GM12878 (cell line): ENCODE data around the gene AQP7. TPM values are rescaled to one million over a fixed set of nuclear protein-coding genes. Genes with fewer than 3 reads are reported as not detected.

Experiments used
- ATAC-seq: fragments of 200-7000 bp; cut with Tn5 transposase; 3 replicates; pipeline ENCODE4 v1.9.1; 2020; ENCODE audit warnings: mild to moderate bottlenecking, moderate library complexity
- BruUV-seq: library from RNA; stranded (reverse); fragments of 400-500 nt; replicated peaks from 2 replicates; lab custom pipeline; 2021; lab: Mats Ljungman, UMichigan
- CTCF ChIA-PET: fragments of 300-600 bp; sonication (Branson Sonifier 250); formaldehyde crosslinking; extraction: SDS; loops from one replicate; lab custom pipeline; 2021; ENCODE audit warnings: inconsistent platforms; lab: Yijun Ruan, JAX
- POLR2A ChIA-PET: fragments of 350-600 bp; formaldehyde crosslinking; extraction: SDS; loops from one replicate; lab custom pipeline; 2021; ENCODE audit warnings: inconsistent platforms; lab: Charles Lee
- RAD21 ChIA-PET: fragments of 300-600 bp; sonication (Branson Sonifier 250); formaldehyde crosslinking; loops from one replicate; lab custom pipeline; 2023; ENCODE audit warnings: antibody characterized with exemption; ENCODE audit not compliant: unreplicated experiment; lab: Charles Lee
- SMC1A ChIA-PET: fragments of 300-600 bp; sonication (Branson Sonifier 250); formaldehyde crosslinking; loops from one replicate; lab custom pipeline; 2023; ENCODE audit not compliant: unreplicated experiment, uncharacterized antibody; lab: Charles Lee
- DNase-seq: peaks from one replicate; pipeline ENCODE4 v3.0.0-alpha.2; 2011; ENCODE audit warnings: low read depth, low spot score
- FAIRE-seq: peaks from 3 replicates; lab custom pipeline; 2011; peaks lifted over from hg19 to GRCh38; lab: Jason Lieb, UNC
- H2AFZ ChIP-seq: 2 replicates; pipeline ENCODE4 v1.6.0; 2011; ENCODE audit warnings: low read depth, low read length, control low read depth; ENCODE audit not compliant: control insufficient read depth
- H3K27ac ChIP-seq: 2 replicates; pipeline ENCODE4 v1.5.1; 2011; ENCODE audit warnings: control low read depth; ENCODE audit not compliant: control insufficient read depth, insufficient read depth
- H3K27me3 ChIP-seq, 2 experiments: replicated peaks in 1 of 2; 2 replicates each; pipeline versions ENCODE4 v1.6.0 to v1.6.1; 2011; ENCODE audit warnings: low read length in 1 of 2; ENCODE audit not compliant: control insufficient read depth in 2 of 2, insufficient read depth in 2 of 2
- H3K36me3 ChIP-seq, 2 experiments: 2 replicates each; pipeline ENCODE4 v1.5.1; 2011; ENCODE audit warnings: low read length in 1 of 2; ENCODE audit not compliant: control insufficient read depth in 2 of 2, insufficient read depth in 2 of 2
- H3K4me1 ChIP-seq: 2 replicates; pipeline ENCODE4 v1.6.1; 2011; ENCODE audit warnings: mild to moderate bottlenecking, low read length, moderate library complexity, mixed read lengths; ENCODE audit not compliant: control insufficient read depth, insufficient read depth
- H3K4me2 ChIP-seq: 2 replicates; pipeline ENCODE4 v1.6.0; 2011; ENCODE audit warnings: control low read depth; ENCODE audit not compliant: control insufficient read depth, insufficient read depth
- H3K4me3 ChIP-seq: fragments of 200-600 bp; sonication (generic); 2 replicates; pipeline ENCODE4 v1.5.1; 2016
- H3K79me2 ChIP-seq: 2 replicates; pipeline ENCODE4 v1.6.0; 2011; ENCODE audit warnings: low read length; ENCODE audit not compliant: control insufficient read depth, insufficient read depth
- H3K9ac ChIP-seq: 2 replicates; pipeline ENCODE4 v1.8.0; 2011; ENCODE audit warnings: low read length, control low read depth, mixed read lengths; ENCODE audit not compliant: control insufficient read depth, insufficient read depth
- H3K9me3 ChIP-seq: replicated peaks from 3 replicates; pipeline ENCODE4 v1.5.1; 2011; ENCODE audit warnings: mild to moderate bottlenecking, low read length; ENCODE audit not compliant: control insufficient read depth, insufficient read depth
- H4K20me1 ChIP-seq: 2 replicates; pipeline ENCODE4 v1.6.0; 2011; ENCODE audit not compliant: control insufficient read depth, insufficient read depth
- IRF5 ChIP-seq: fragments of 450-650 bp; IDR thresholded peaks from 2 replicates; pipeline ENCODE4 v1.6.1; 2017; ENCODE audit warnings: borderline replicate concordance
- NKRF ChIP-seq: fragments of 450-650 bp; conservative IDR thresholded peaks from 2 replicates; pipeline ENCODE4 v1.6.1; 2017; ENCODE audit warnings: mild to moderate bottlenecking, moderate library complexity
- RCOR1 ChIP-seq: conservative IDR thresholded peaks from 2 replicates; pipeline ENCODE4 v1.6.1; 2012; ENCODE audit warnings: low read depth, low read length, improper control_type of control experiment
- ZNF622 ChIP-seq: fragments of 450-650 bp; IDR thresholded peaks from 2 replicates; pipeline ENCODE4 v1.6.1; 2017; ENCODE audit warnings: mild to moderate bottlenecking, inconsistent platforms
- WGBS: methylation state at CpG from one replicate; pipeline ENCODE4 v1.1.6; 2016; ENCODE audit warnings: low lambda C conversion rate; ENCODE audit not compliant: insufficient replicate concordance, insufficient coverage; ENCODE audit errors: missing lambda C conversion rate; 5-methylcytosine and 5-hydroxymethylcytosine counted together
- in situ Hi-C: fragments of 300-500 bp; cut with MboI; formaldehyde crosslinking; loops from 9 replicates; pipeline ENCODE4 v1.14.3; 2018; ENCODE audit warnings: mixed read lengths
- intact Hi-C: fragments of 100-400 bp; cut with micrococcal nuclease; formaldehyde crosslinking; loops from one replicate; pipeline ENCODE4 v1.14.2; 2022; ENCODE audit not compliant: unreplicated experiment
- polyA plus RNA-seq, 11 experiments: library from polyadenylated mRNA; depleted of rRNA in 4 of 11; unstranded in 6 of 11; stranded (reverse) in 5 of 11; fragments of >200 nt; fragmentation: Nextera tagmentation in 4 of 11; fragmentation: Illumina TruSeq in 1 of 11; extraction: Ambion mirVana in 4 of 11; extraction: Trizol in 1 of 11; gene quantifications; 1 replicate in 1 of 11; 2 replicates in 10 of 11; pipeline versions ENCODE4 v1.2.1 to v1.2.3, GENCODE V29; 2011 to 2016; ENCODE audit warnings: inconsistent platforms in 2 of 11, missing spikeins in 2 of 11, low read depth in 1 of 11
- total RNA-seq, 4 experiments: library from RNA; depleted of rRNA in 3 of 4; stranded (reverse); fragments of >200 nt in 3 of 4; fragmentation: Illumina TruSeq in 1 of 4; extraction: Trizol in 1 of 4; gene quantifications; 2 replicates each; pipeline versions ENCODE4 v1.2.1 to v1.2.3, GENCODE V29; 2013 to 2021

Gene AQP7
- total and polyA plus RNA-seq, 10 of the 15 experiments (the other 5 are each of a cell fraction or from before 2014, with no cell fraction given): 0.04 to 0.18 (median 0.04) TPM; not detected in 7

- 82% methylated on average over 11 of the region's 11 CpGs for WGBS
- H3K79me2 ChIP-seq: no peaks in the 10 kb centered on the region
- BruUV-seq: no TSS peak
- intact Hi-C loops: no loop called here
- CTCF ChIA-PET: interaction anchor here (0.9 to 6.0 kb wide), 3 partner anchors 31 to 71 kb away, joined by 3 to 28 read pairs (median 7); partner anchors contain the start of gene AQP7
- no peak for ATAC-seq
- TF ChIP-seq IRF5 (no peak), RCOR1 (no peak), NKRF (no peak), ZNF622 (no peak)
- TF ChIP-seq, all 136 proteins: peak for 0
- Histone ChIP-seq H3K4me3 (no peak overlapping the region), H4K20me1 (no peaks in the 10 kb centered on the region), H3K4me1 (peaks cover 31% of the 10 kb centered on the region), H2AFZ (no peak overlapping the region), H3K27me3 (0 out of 4 replicates have a peak, but pooled peaks cover 0 to 1% of the 10 kb centered on the region in 2 experiments), H3K9me3 (no peaks in the 10 kb centered on the region), H3K4me2 (no peak overlapping the region; the same call in 1 of the 2 replicates), H3K9ac (no peak overlapping the region), H3K27ac (no peak overlapping the region), H3K36me3 (no peaks in the 10 kb centered on the region)
- no peak for DNase-seq
- in situ Hi-C loops: no loop called here
- RAD21 ChIA-PET: no interaction called here
- POLR2A ChIA-PET: no interaction called here
- SMC1A ChIA-PET: no interaction called here
- no peak for FAIRE-seq
Measured at GRCh38 chr9:33445389-33446239, 43.2 kb upstream of the AQP7 start.
